Astrocyte (in vitro differentiated cells and primary cell): Measurements from ENCODE around the gene RPS29. TPM values are rescaled to one million over a fixed set of nuclear protein-coding genes. Genes with fewer than 3 reads are reported as not detected.
"Not testable (repeated sequence)": the region's sequence is repeated elsewhere in the genome, so short reads cannot be mapped to it uniquely, and the experiment has no call there.

Experiments used
- DNase-seq: peaks from one replicate; pipeline ENCODE4 v3.0.0-alpha.2; 2010; ENCODE audit warnings: low read depth
- FAIRE-seq: peaks from 2 replicates; lab custom pipeline; 2011; peaks lifted over from hg19 to GRCh38; lab: Jason Lieb, UNC
- H2AFZ ChIP-seq: 2 replicates; pipeline ENCODE4 v1.6.0; 2012; ENCODE audit warnings: low read depth, low read length, inconsistent platforms
- H3K27ac ChIP-seq: 2 replicates; pipeline ENCODE4 v1.5.1; 2011; ENCODE audit warnings: low read depth, low read length, inconsistent platforms
- H3K27me3 ChIP-seq: 2 replicates; pipeline ENCODE4 v1.6.0; 2011; ENCODE audit warnings: low read length, inconsistent platforms; ENCODE audit not compliant: insufficient read depth
- H3K36me3 ChIP-seq: 2 replicates; pipeline ENCODE4 v1.5.1; 2011; ENCODE audit warnings: low read length, inconsistent platforms; ENCODE audit not compliant: insufficient read depth
- H3K4me1 ChIP-seq: 2 replicates; pipeline ENCODE4 v1.5.1; 2011; ENCODE audit warnings: low read length, inconsistent platforms; ENCODE audit not compliant: insufficient read depth
- H3K4me2 ChIP-seq: 2 replicates; pipeline ENCODE4 v1.6.0; 2012; ENCODE audit warnings: low read length, inconsistent platforms
- H3K4me3 ChIP-seq: 2 replicates; pipeline ENCODE4 v1.5.1; 2011; ENCODE audit warnings: low read depth, mild to moderate bottlenecking, low read length, inconsistent platforms; ENCODE audit not compliant: insufficient read depth
- H3K79me2 ChIP-seq: 2 replicates; pipeline ENCODE4 v1.6.0; 2012; ENCODE audit warnings: mild to moderate bottlenecking, low read length, inconsistent platforms; ENCODE audit not compliant: insufficient read depth
- H3K9ac ChIP-seq: 2 replicates; pipeline ENCODE4 v1.6.0; 2012; ENCODE audit warnings: mild to moderate bottlenecking, low read length, inconsistent platforms
- H3K9me3 ChIP-seq: 2 replicates; pipeline ENCODE4 v1.5.1; 2012; ENCODE audit warnings: low read depth, mild to moderate bottlenecking, low read length, inconsistent platforms; ENCODE audit not compliant: insufficient read depth
- H4K20me1 ChIP-seq: 2 replicates; pipeline ENCODE4 v1.6.0; 2012; ENCODE audit warnings: low read length, inconsistent platforms; ENCODE audit not compliant: insufficient read depth
- H3K27ac Mint-ChIP-seq: one replicate; pipeline ENCODE4 v1.8.0; 2021; ENCODE audit warnings: mild to moderate bottlenecking, mixed read lengths; ENCODE audit not compliant: unreplicated experiment
- H3K27me3 Mint-ChIP-seq: one replicate; pipeline ENCODE4 v1.8.0; 2021; ENCODE audit warnings: low read depth, mixed read lengths; ENCODE audit not compliant: unreplicated experiment
- H3K36me3 Mint-ChIP-seq: one replicate; pipeline ENCODE4 v1.8.0; 2021; ENCODE audit warnings: low read depth, mixed read lengths; ENCODE audit not compliant: unreplicated experiment
- H3K4me1 Mint-ChIP-seq: one replicate; pipeline ENCODE4 v1.8.0; 2021; ENCODE audit warnings: low read depth, mixed read lengths; ENCODE audit not compliant: unreplicated experiment
- H3K4me3 Mint-ChIP-seq: one replicate; pipeline ENCODE4 v1.8.0; 2021; ENCODE audit warnings: mild to moderate bottlenecking, moderate library complexity, mixed read lengths; ENCODE audit not compliant: unreplicated experiment
- H3K9me3 Mint-ChIP-seq: one replicate; pipeline ENCODE4 v1.8.0; 2021; ENCODE audit warnings: mild to moderate bottlenecking, mixed read lengths; ENCODE audit not compliant: unreplicated experiment
- CTCF ChIP-seq: IDR thresholded peaks from 2 replicates; pipeline ENCODE4 v1.5.1; 2011; ENCODE audit warnings: low read depth, mild to moderate bottlenecking, inconsistent platforms, low read length, moderate library complexity; ENCODE audit not compliant: insufficient read depth
- EZH2 ChIP-seq: IDR thresholded peaks from 2 replicates; pipeline ENCODE4 v1.6.1; 2012; ENCODE audit warnings: mild to moderate bottlenecking, low read length, inconsistent platforms; ENCODE audit not compliant: insufficient read depth
- total RNA-seq: library from RNA; stranded (reverse); gene quantifications from 2 replicates; pipeline ENCODE4 v1.2.1, GENCODE V29; 2021

The RPS29 gene
- total RNA-seq, 1 donor from 2014 or later: 1,231 TPM

GRCh38 chr14:49620182-49621113 lies 34.3 kb upstream of the RPS29 start, which contains the start of the genes MGAT2 and RPL36AL:
Gene MGAT2, plus strand, starts transcription at chr14:49620799. Its CDS starts 470 bp downstream, at chr14:49621269.
Gene RPL36AL, minus strand, starts transcription at chr14:49620626. Its CDS starts 1,522 bp downstream, at chr14:49619104.
- Histone ChIP-seq H3K4me3 (peak within 1 kb of the TSS; percentile 98), H3K9ac (peak within 1 kb of the TSS; percentile 98), H3K9me3 (no peaks in the 10 kb centered on the region), H2AFZ (peak within 1 kb of the TSS; percentile 79), H3K36me3 (peaks cover 14% of the 10 kb centered on the region), H3K4me1 (peaks cover 38% of the 10 kb centered on the region), H3K79me2 (peaks cover 83% of the 10 kb centered on the region), H4K20me1 (peaks cover 67% of the 10 kb centered on the region), H3K4me2 (peak within 1 kb of the TSS; percentile 99), H3K27ac (peak within 1 kb of the TSS; percentile 98), H3K27me3 (no peaks in the 10 kb centered on the region)
- Mint-ChIP-seq H3K9me3 (no peaks in the 10 kb centered on the region), H3K36me3 (peaks cover 9% of the 10 kb centered on the region), H3K27me3 (no peaks in the 10 kb centered on the region), H3K27ac (peak within 1 kb of the TSS; percentile 98), H3K4me3 (peak within 1 kb of the TSS; percentile 98), H3K4me1 (peaks cover 30% of the 10 kb centered on the region)
- DNase-seq: peak; percentile 98
- FAIRE-seq: no peak
- TF ChIP-seq CTCF (no peak), EZH2 (no peak)

- DNase-seq: no peak
- peaks cover 30% of the 10 kb centered on the region for H3K4me1 Mint-ChIP-seq
- H3K9ac ChIP-seq: peak overlapping the region; percentile 98
Observed at GRCh38 chr14:49619730-49620129, 33.5 kb upstream of the RPS29 start.

GRCh38 chr14:49619273-49619672 lies 33.1 kb upstream of the RPS29 start:
- H2AFZ ChIP-seq, H3K27me3 Mint-ChIP-seq, H3K36me3 Mint-ChIP-seq, H3K9me3 ChIP-seq, FAIRE-seq, H3K9me3 Mint-ChIP-seq, DNase-seq, H3K27me3 ChIP-seq: not testable (repeated sequence)
- peaks cover 64% of the 10 kb centered on the region for H4K20me1 ChIP-seq
- H3K36me3 ChIP-seq: peaks cover 13% of the 10 kb centered on the region
- H3K4me1 Mint-ChIP-seq: peaks cover 30% of the 10 kb centered on the region
- peak overlapping the region; percentile 98 for H3K4me3 Mint-ChIP-seq
- H3K4me3 ChIP-seq: peak overlapping the region; percentile 98
- H3K27ac Mint-ChIP-seq: peak overlapping the region; percentile 98
- H3K79me2 ChIP-seq: peaks cover 71% of the 10 kb centered on the region
- peak overlapping the region; percentile 98 for H3K9ac ChIP-seq
- H3K4me1 ChIP-seq: peaks cover 37% of the 10 kb centered on the region
- H3K27ac ChIP-seq: peak overlapping the region; percentile 98
- peak overlapping the region; percentile 99 for H3K4me2 ChIP-seq

More at GRCh38 chr14:49619730-49620129, 33.5 kb upstream of the RPS29 start:
- no peak for TF ChIP-seq EZH2
- no peak for TF ChIP-seq CTCF
- peak overlapping the region; percentile 98 for H3K4me3 ChIP-seq
- Mint-ChIP-seq H3K9me3 (no peaks in the 10 kb centered on the region), H3K36me3 (peaks cover 9% of the 10 kb centered on the region), H3K4me3 (peak overlapping the region; percentile 98), H3K27me3 (no peaks in the 10 kb centered on the region), H3K27ac (peak overlapping the region; percentile 98)
- peaks cover 13% of the 10 kb centered on the region for H3K36me3 ChIP-seq
- H3K27me3 ChIP-seq: no peaks in the 10 kb centered on the region
- H3K79me2 ChIP-seq: peaks cover 76% of the 10 kb centered on the region
- no peak overlapping the region for H2AFZ ChIP-seq
- peak overlapping the region; percentile 98 for H3K27ac ChIP-seq
- peaks cover 67% of the 10 kb centered on the region for H4K20me1 ChIP-seq
- H3K9me3 ChIP-seq: no peaks in the 10 kb centered on the region
- no peak for FAIRE-seq
- H3K4me2 ChIP-seq: peak overlapping the region; percentile 99
- H3K4me1 ChIP-seq: peaks cover 38% of the 10 kb centered on the region
